HepG2 (cell line): ENCODE data around the gene C5. TPM values are rescaled to one million over a fixed set of nuclear protein-coding genes. Genes with fewer than 3 reads are reported as not detected.
A peak's percentile ranks its signal among the peaks of the same experiment; 100 is the strongest.

Source experiments
- ATAC-seq: fragments of 200-7000 bp; cut with Tn5 transposase; 3 replicates; pipeline ENCODE4 v1.9.1; 2020; ENCODE audit warnings: mild to moderate bottlenecking, moderate library complexity
- BruUV-seq: library from RNA; stranded (reverse); fragments of 400-500 nt; replicated peaks from 2 replicates; lab custom pipeline; 2021; lab: Mats Ljungman, UMichigan
- CTCF ChIA-PET: fragments of 300-600 bp; formaldehyde crosslinking; extraction: SDS; loops from one replicate; lab custom pipeline; 2021; ENCODE audit warnings: low total read pairs, inconsistent platforms, low intra/inter-chr PET ratio; lab: Yijun Ruan, JAX
- POLR2A ChIA-PET: fragments of 350-600 bp; sonication (Branson Sonifier 250); formaldehyde crosslinking; loops from one replicate; lab custom pipeline; 2020; ENCODE audit warnings: antibody characterized with exemption, inconsistent platforms; lab: Yijun Ruan, JAX
- DNase-seq: peaks from one replicate; pipeline ENCODE4 v3.0.0-alpha.2; 2015; ENCODE audit warnings: low spot score
- FAIRE-seq: peaks from 3 replicates; lab custom pipeline; 2011; peaks lifted over from hg19 to GRCh38; lab: Jason Lieb, UNC
- H2AFZ ChIP-seq: one replicate; pipeline ENCODE4 v1.6.1; 2011; ENCODE audit warnings: low read length, inconsistent platforms
- H3K27ac ChIP-seq: fragments of 300-600 bp; 3 replicates; pipeline ENCODE4 v1.8.0; 2011; ENCODE audit warnings: mixed run types, mild to moderate bottlenecking, mixed read lengths, low read length, inconsistent platforms; ENCODE audit not compliant: insufficient read depth; ENCODE audit errors: extremely low read length
- H3K27me3 ChIP-seq, 2 experiments: fragments of 200-600 bp in 1 of 2; 2 replicates in 1 of 2; 3 replicates in 1 of 2; pipeline versions ENCODE4 v1.6.0 to v1.8.0; 2011; ENCODE audit warnings: low read length in 2 of 2, mild to moderate bottlenecking in 2 of 2, moderate library complexity in 2 of 2, inconsistent platforms in 1 of 2; ENCODE audit not compliant: insufficient read depth in 2 of 2, control insufficient read depth in 1 of 2
- H3K36me3 ChIP-seq, 2 experiments: fragments of 200-600 bp in 1 of 2; replicated peaks in 1 of 2; 2 replicates in 1 of 2; 3 replicates in 1 of 2; pipeline versions ENCODE4 v1.5.1 to v1.8.0; 2011; ENCODE audit warnings: low read length in 2 of 2, inconsistent platforms in 1 of 2; ENCODE audit not compliant: insufficient read depth in 2 of 2, control insufficient read depth in 1 of 2
- H3K4me1 ChIP-seq: 2 replicates; pipeline ENCODE4 v1.5.1; 2012; ENCODE audit warnings: low read length, inconsistent platforms; ENCODE audit not compliant: insufficient read depth
- H3K4me2 ChIP-seq: 2 replicates; pipeline ENCODE4 v1.6.0; 2011; ENCODE audit warnings: low read depth, low read length, inconsistent platforms
- H3K4me3 ChIP-seq, 3 experiments: fragments of 200-600 bp in 1 of 3; sonication (generic), shearing (Covaris generic) in 1 of 3; replicated peaks in 1 of 3; 2 replicates each; pipeline ENCODE4 v1.5.1; 2011 to 2016; ENCODE audit warnings: low read length in 3 of 3, inconsistent platforms in 2 of 3, low read depth in 2 of 3, mild to moderate bottlenecking in 2 of 3, control low read depth in 1 of 3, mixed read lengths in 1 of 3; ENCODE audit not compliant: insufficient read depth in 1 of 3
- H3K79me2 ChIP-seq: one replicate; pipeline ENCODE4 v1.6.1; 2011; ENCODE audit warnings: low read length, inconsistent platforms; ENCODE audit not compliant: insufficient read depth
- H3K9ac ChIP-seq: 2 replicates; pipeline ENCODE4 v1.6.0; 2011; ENCODE audit warnings: mild to moderate bottlenecking, low read depth, low read length, inconsistent platforms; ENCODE audit not compliant: insufficient read depth
- H3K9me3 ChIP-seq: 2 replicates; pipeline ENCODE4 v1.5.1; 2012; ENCODE audit warnings: mild to moderate bottlenecking, low read length
- H4K20me1 ChIP-seq: 2 replicates; pipeline ENCODE4 v1.6.0; 2011; ENCODE audit warnings: inconsistent platforms, mild to moderate bottlenecking, low read length, moderate library complexity; ENCODE audit not compliant: insufficient read depth
- CENPT ChIP-seq: sonication (generic); formaldehyde crosslinking; IDR thresholded peaks from 2 replicates; pipeline ENCODE4 v1.8.0; 2022; ENCODE audit warnings: low read depth, mild to moderate bottlenecking, moderate library complexity, missing genetic modification reagents
- CTCF ChIP-seq: sonication (generic); formaldehyde crosslinking; IDR thresholded peaks from 2 replicates; pipeline ENCODE4 v1.5.0; 2020; ENCODE audit warnings: mild to moderate bottlenecking, missing genetic modification reagents, moderate library complexity
- E2F5 ChIP-seq: sonication (generic); formaldehyde crosslinking; conservative IDR thresholded peaks from 2 replicates; pipeline ENCODE4 v1.4.0; 2020; ENCODE audit warnings: missing genetic modification reagents
- FOXO1 ChIP-seq: sonication (generic); formaldehyde crosslinking; IDR thresholded peaks from 2 replicates; pipeline ENCODE4 v1.4.0; 2020; ENCODE audit warnings: missing genetic modification reagents
- HNF4A ChIP-seq: sonication (generic); formaldehyde crosslinking; IDR thresholded peaks from 2 replicates; pipeline ENCODE4 v1.4.0; 2020; ENCODE audit warnings: missing genetic modification reagents
- HNRNPUL1 ChIP-seq: fragments of 200-400 bp; formaldehyde crosslinking; IDR thresholded peaks from 2 replicates; pipeline ENCODE4 v1.6.1; 2017; ENCODE audit warnings: low read depth, mild to moderate bottlenecking, low read length, moderate library complexity
- IRF2 ChIP-seq: IDR thresholded peaks from 2 replicates; pipeline ENCODE4 v1.6.1; 2018; ENCODE audit warnings: missing genetic modification reagents, missing compliant biosample characterization
- JUND ChIP-seq: sonication (generic); formaldehyde crosslinking; IDR thresholded peaks from 2 replicates; pipeline ENCODE4 v1.8.0; 2022; ENCODE audit warnings: mild to moderate bottlenecking, missing genetic modification reagents
- MBD4 ChIP-seq: IDR thresholded peaks from 2 replicates; pipeline ENCODE4 v1.6.1; 2012; ENCODE audit warnings: low read length, inconsistent platforms, borderline replicate concordance
- RCOR2 ChIP-seq: IDR thresholded peaks from 2 replicates; pipeline ENCODE4 v1.6.1; 2016; ENCODE audit warnings: missing biosample characterization, missing genetic modification reagents
- SALL1 ChIP-seq: sonication (generic); formaldehyde crosslinking; IDR thresholded peaks from 2 replicates; pipeline ENCODE4 v1.8.0; 2022; ENCODE audit warnings: mild to moderate bottlenecking, missing genetic modification reagents
- STAG1 ChIP-seq: sonication (generic); formaldehyde crosslinking; IDR thresholded peaks from 2 replicates; pipeline ENCODE4 v1.4.0; 2020; ENCODE audit warnings: missing genetic modification reagents
- ZBTB46 ChIP-seq: sonication (generic); formaldehyde crosslinking; IDR thresholded peaks from 2 replicates; pipeline ENCODE4 v1.4.0; 2020; ENCODE audit warnings: mild to moderate bottlenecking, missing genetic modification reagents, borderline replicate concordance
- ZNF253 ChIP-seq: sonication (generic); formaldehyde crosslinking; IDR thresholded peaks from 2 replicates; pipeline ENCODE4 v1.8.0; 2022; ENCODE audit warnings: mild to moderate bottlenecking, missing genetic modification reagents, borderline replicate concordance
- ZNF747 ChIP-seq: sonication (generic); formaldehyde crosslinking; IDR thresholded peaks from 2 replicates; pipeline ENCODE4 v1.8.1; 2023; ENCODE audit warnings: missing genetic modification reagents, mild to moderate bottlenecking, borderline replicate concordance
- ZNF891 ChIP-seq: sonication (generic); formaldehyde crosslinking; IDR thresholded peaks from 2 replicates; pipeline ENCODE4 v1.5.0; 2020; ENCODE audit warnings: mild to moderate bottlenecking, missing genetic modification reagents
- WGBS: methylation state at CpG from one replicate; pipeline ENCODE4 v1.1.6; 2017; ENCODE audit warnings: low lambda C conversion rate; 5-methylcytosine and 5-hydroxymethylcytosine counted together
- in situ Hi-C: cut with HindIII; loops from 2 replicates; pipeline ENCODE4 v1.10.0; 2017; ENCODE audit warnings: low pct_unique_long_range_greater_than_20kb; ENCODE audit not compliant: extremely low pct_ligation_motif_present
- intact Hi-C: fragments of 100-400 bp; cut with micrococcal nuclease; formaldehyde crosslinking; loops from one replicate; pipeline ENCODE4 v1.10.0; 2022; ENCODE audit not compliant: unreplicated experiment
- polyA plus RNA-seq, 8 experiments: library from polyadenylated mRNA; depleted of rRNA in 3 of 8; stranded (reverse) in 7 of 8; unstranded in 1 of 8; fragments of >200 nt; fragmentation: Illumina TruSeq in 4 of 8; extraction: Trizol in 4 of 8; gene quantifications; 2 replicates each; pipeline versions ENCODE4 v1.2.1 to v1.2.3, GENCODE V29; 2011 to 2016; ENCODE audit warnings: low read depth in 4 of 8, missing spikeins in 1 of 8, mixed read lengths in 1 of 8; ENCODE audit not compliant: insufficient read depth in 1 of 8
- total RNA-seq, 5 experiments: library from RNA; depleted of rRNA; stranded (reverse); fragments of >200 nt; fragmentation: Illumina TruSeq; extraction: Trizol; gene quantifications; 2 replicates each; pipeline ENCODE4 v1.2.3, GENCODE V29; 2016; ENCODE audit warnings: low read depth in 1 of 5

The C5 gene
- total and polyA plus RNA-seq, 2 of the 13 experiments (the other 11 are each of a cell fraction or from before 2014, with no cell fraction given) = 57.6 to 192 TPM

- Histone ChIP-seq H3K27me3 (no peaks in the 10 kb centered on the region), H3K4me1 (peaks cover 14% of the 10 kb centered on the region), H3K4me3 (no peak overlapping the region), H3K79me2 (no peaks in the 10 kb centered on the region), H3K27ac (no peak overlapping the region), H3K36me3 (peaks cover 8 to 50% of the 10 kb centered on the region in 2 experiments)
- WGBS = 94% methylated on average over 2 of the region's 2 CpGs
- CTCF ChIA-PET = interaction anchor here (1.4 kb wide), 1 partner anchor 26 kb away, joined by 4 read pairs; no protein-coding TSS in a partner anchor
- no TSS peak for BruUV-seq
- intact Hi-C loops = no loop called here
- TF ChIP-seq STAG1 (CRISPR knock-in tag) (peak; percentile 28; the same call in 1 of the 2 replicates), CTCF (CRISPR knock-in tag) (peak; percentile 30; the same call in 1 of the 2 replicates), MBD4 (no peak), FOXO1 (no peak)
- TF ChIP-seq, all 625 proteins: peak for 2
- ATAC-seq (no peak), DNase-seq (no peak), FAIRE-seq (no peak)
- no peak overlapping the region for H2AFZ ChIP-seq
- H3K4me2 ChIP-seq = no peak overlapping the region
- H3K9me3 ChIP-seq = no peaks in the 10 kb centered on the region
- in situ Hi-C loops = no loop called here
- H4K20me1 ChIP-seq = no peaks in the 10 kb centered on the region
- H3K9ac ChIP-seq = no peak overlapping the region
- POLR2A ChIA-PET = interaction anchor here (1.7 kb wide), 1 partner anchor 17 kb away, joined by 3 read pairs; no protein-coding TSS in a partner anchor
Measured at GRCh38 chr9:121034529-121034928, 15.5 kb downstream of the C5 start.

GRCh38 chr9:121029469-121029868 lies 20.6 kb downstream of the C5 start:
- Histone ChIP-seq H3K9ac (no peak overlapping the region), H3K79me2 (no peaks in the 10 kb centered on the region), H3K27ac (peak overlapping the region; percentile 11), H3K4me2 (peak overlapping the region; percentile 43), H3K9me3 (no peaks in the 10 kb centered on the region), H3K4me3 (peak overlapping the region in 1 of 3 experiments; percentile 24; a peak in 2 of 6 replicates), H3K27me3 (no peaks in the 10 kb centered on the region), H3K4me1 (peaks cover 33% of the 10 kb centered on the region), H2AFZ (no peak overlapping the region), H4K20me1 (no peaks in the 10 kb centered on the region), H3K36me3 (peaks cover 9 to 51% of the 10 kb centered on the region in 2 experiments)
- ChIA-PET CTCF (no interaction called here), POLR2A (no interaction called here)
- in situ Hi-C loops = no loop called here
- ATAC-seq (peak; percentile 56; the same call in 1 of the 3 replicates), DNase-seq (peak; percentile 41), FAIRE-seq (no peak)
- WGBS = 13% methylated on average over 1 of the region's 1 CpG
- intact Hi-C loops = no loop called here
- BruUV-seq = no TSS peak
- TF ChIP-seq CENPT (CRISPR knock-in tag) (no peak), IRF2 (CRISPR knock-in tag) (no peak), E2F5 (CRISPR knock-in tag) (no peak), ZNF891 (CRISPR knock-in tag) (no peak), ZBTB46 (no peak), HNF4A (CRISPR knock-in tag) (peak; percentile 75), ZNF253 (no peak), SALL1 (CRISPR knock-in tag) (peak; percentile 34), RCOR2 (no peak), ZNF747 (CRISPR knock-in tag) (no peak), HNRNPUL1 (no peak), JUND (CRISPR knock-in tag) (no peak)
